K562 (cell line): ENCODE results near the gene HYAL3. TPM values are rescaled to one million over a fixed set of nuclear protein-coding genes. Genes with fewer than 3 reads are reported as not detected.

ENCODE experiments used
- EP300 ChIP-seq: IDR thresholded peaks from 2 replicates; pipeline ENCODE4 v1.6.1; 2012; ENCODE audit warnings: low read length, improper control_type of control experiment
- ILK ChIP-seq: fragments of 450-650 bp; IDR thresholded peaks from 2 replicates; pipeline ENCODE4 v1.6.1; 2016; ENCODE audit warnings: missing genetic modification characterization, low read depth, mild to moderate bottlenecking, missing compliant biosample characterization, moderate library complexity, borderline replicate concordance
- KLF1 ChIP-seq: fragments of 450-650 bp; IDR thresholded peaks from 2 replicates; pipeline ENCODE4 v1.6.1; 2016; ENCODE audit warnings: missing genetic modification characterization, missing compliant biosample characterization
- POLR2B ChIP-seq: fragments of 450-650 bp; IDR thresholded peaks from 2 replicates; pipeline ENCODE4 v1.6.1; 2018; ENCODE audit warnings: low read depth; ENCODE audit not compliant: partially characterized antibody
- ZNF23 ChIP-seq: fragments of 250-450 bp; sonication (Bioruptor Pico); IDR thresholded peaks from 2 replicates; pipeline ENCODE4 v1.4.0; 2020; ENCODE audit warnings: mild to moderate bottlenecking
- ZNF24 ChIP-seq: fragments of 450-650 bp; IDR thresholded peaks from 2 replicates; pipeline ENCODE4 v1.6.1; 2016
- polyA plus RNA-seq, 8 experiments: library from polyadenylated mRNA; depleted of rRNA in 4 of 8; stranded (reverse) in 5 of 8; unstranded in 3 of 8; fragments of >200 nt; fragmentation: Nextera tagmentation in 2 of 8; fragmentation: Illumina TruSeq in 1 of 8; extraction: Ambion mirVana in 2 of 8; extraction: Trizol in 1 of 8; gene quantifications; 2 replicates each; pipeline versions ENCODE4 v1.2.1 to v1.2.3, GENCODE V29; 2011 to 2014; ENCODE audit warnings: inconsistent platforms in 1 of 8, missing spikeins in 1 of 8
- total RNA-seq, 7 experiments: library from RNA; depleted of rRNA in 6 of 7; stranded (reverse); fragments of >200 nt in 6 of 7; fragmentation: Illumina TruSeq in 2 of 7; extraction: Trizol in 2 of 7; gene quantifications; 2 replicates each; pipeline versions ENCODE4 v1.2.1 to v1.2.3, GENCODE V29; 2011 to 2021; ENCODE audit warnings: low replicate concordance in 1 of 7
- TF ChIP-seq, protein P1 (sequence below): fragments of 450-650 bp; IDR thresholded peaks from 2 replicates; pipeline ENCODE4 v1.6.1; 2018; ENCODE audit not compliant: partially characterized antibody

Gene HYAL3
- total and polyA plus RNA-seq, 9 of the 15 experiments (the other 6 are each of a cell fraction or from before 2014, with no cell fraction given): 0.38 to 9.1 (median 6.8) TPM

- TF ChIP-seq EP300 (no peak), ZNF24 (peak; percentile 58; the same call in 1 of the 2 replicates), KLF1 (peak; percentile 39; the same call in 1 of the 2 replicates), ZNF23 (CRISPR knock-in tag) (no peak), ILK (tag) (no peak), POLR2B (peak; percentile 70)
- TF ChIP-seq, protein P1, sequence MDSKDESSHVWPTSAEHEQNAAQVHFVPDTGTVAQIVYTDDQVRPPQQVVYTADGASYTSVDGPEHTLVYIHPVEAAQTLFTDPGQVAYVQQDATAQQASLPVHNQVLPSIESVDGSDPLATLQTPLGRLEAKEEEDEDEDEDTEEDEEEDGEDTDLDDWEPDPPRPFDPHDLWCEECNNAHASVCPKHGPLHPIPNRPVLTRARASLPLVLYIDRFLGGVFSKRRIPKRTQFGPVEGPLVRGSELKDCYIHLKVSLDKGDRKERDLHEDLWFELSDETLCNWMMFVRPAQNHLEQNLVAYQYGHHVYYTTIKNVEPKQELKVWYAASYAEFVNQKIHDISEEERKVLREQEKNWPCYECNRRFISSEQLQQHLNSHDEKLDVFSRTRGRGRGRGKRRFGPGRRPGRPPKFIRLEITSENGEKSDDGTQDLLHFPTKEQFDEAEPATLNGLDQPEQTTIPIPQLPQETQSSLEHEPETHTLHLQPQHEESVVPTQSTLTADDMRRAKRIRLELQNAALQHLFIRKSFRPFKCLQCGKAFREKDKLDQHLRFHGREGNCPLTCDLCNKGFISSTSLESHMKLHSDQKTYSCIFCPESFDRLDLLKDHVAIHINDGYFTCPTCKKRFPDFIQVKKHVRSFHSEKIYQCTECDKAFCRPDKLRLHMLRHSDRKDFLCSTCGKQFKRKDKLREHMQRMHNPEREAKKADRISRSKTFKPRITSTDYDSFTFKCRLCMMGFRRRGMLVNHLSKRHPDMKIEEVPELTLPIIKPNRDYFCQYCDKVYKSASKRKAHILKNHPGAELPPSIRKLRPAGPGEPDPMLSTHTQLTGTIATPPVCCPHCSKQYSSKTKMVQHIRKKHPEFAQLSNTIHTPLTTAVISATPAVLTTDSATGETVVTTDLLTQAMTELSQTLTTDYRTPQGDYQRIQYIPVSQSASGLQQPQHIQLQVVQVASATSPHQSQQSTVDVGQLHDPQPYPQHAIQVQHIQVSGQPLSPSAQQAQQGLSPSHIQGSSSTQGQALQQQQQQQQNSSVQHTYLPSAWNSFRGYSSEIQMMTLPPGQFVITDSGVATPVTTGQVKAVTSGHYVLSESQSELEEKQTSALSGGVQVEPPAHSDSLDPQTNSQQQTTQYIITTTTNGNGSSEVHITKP: peak; percentile 23
Measured at GRCh38 chr3:50298836-50299637, at the start of gene HYAL3, which contains the start of gene NAA80 (continued).
